B cell (primary cell): ENCODE measurements around the gene HHIPL1. TPM values are rescaled to one million over a fixed set of nuclear protein-coding genes. Genes with fewer than 3 reads are reported as not detected.

Experiments
- ATAC-seq: fragments of 200-7000 bp; cut with Tn5 transposase; one replicate; pipeline ENCODE4 v1.10.0; 2021; ENCODE audit warnings: low read depth, mild to moderate bottlenecking, moderate number of reproducible peaks, moderate library complexity
- CTCF ChIA-PET: fragments of 350-600 bp; sonication (Branson Sonifier 250); formaldehyde crosslinking; loops from one replicate; lab custom pipeline; 2021; ENCODE audit warnings: antibody characterized with exemption, inconsistent platforms; lab: Charles Lee
- POLR2A ChIA-PET: fragments of 350-600 bp; sonication (Branson Sonifier 250); formaldehyde crosslinking; loops from one replicate; lab custom pipeline; 2021; ENCODE audit warnings: antibody characterized with exemption; lab: Charles Lee
- DNase-seq: peaks from one replicate; pipeline ENCODE4 v3.0.0; 2013
- H2AFZ ChIP-seq: 2 replicates; pipeline ENCODE4 v1.6.1; 2012; ENCODE audit warnings: mild to moderate bottlenecking, low read depth, low read length; ENCODE audit not compliant: insufficient read depth, poor library complexity, severe bottlenecking
- H3K27ac ChIP-seq, 2 donors: 1 replicate in 1 of 2; 2 replicates in 1 of 2; pipeline ENCODE4 v1.5.1; 2012 to 2013; ENCODE audit warnings: low read length in 2 of 2, mild to moderate bottlenecking in 2 of 2, moderate library complexity in 1 of 2
- H3K27me3 ChIP-seq, 4 experiments: fragments of 200-600 bp in 1 of 4; sonication (generic) in 1 of 4; replicated peaks in 1 of 4; 1 replicate in 2 of 4; 2 replicates in 2 of 4; pipeline versions ENCODE4 v1.6.1 to v1.7.0; 2013 to 2016; ENCODE audit warnings: low read length in 3 of 4, mild to moderate bottlenecking in 2 of 4, mixed read lengths in 1 of 4, moderate library complexity in 1 of 4; ENCODE audit not compliant: insufficient read depth in 4 of 4, control insufficient read depth in 3 of 4; ENCODE audit errors: control extremely low read depth in 1 of 4
- H3K36me3 ChIP-seq, 2 experiments: replicated peaks in 1 of 2; 1 replicate in 1 of 2; 2 replicates in 1 of 2; pipeline versions ENCODE4 v1.6.1 to v1.7.1; 2013; ENCODE audit warnings: low read length in 1 of 2; ENCODE audit not compliant: insufficient read depth in 2 of 2, control insufficient read depth in 1 of 2; ENCODE audit errors: control extremely low read depth in 1 of 2, extremely low read depth in 1 of 2
- H3K4me1 ChIP-seq, 2 donors: fragments of 200-600 bp in 1 of 2; sonication (generic) in 1 of 2; 1 replicate in 1 of 2; 2 replicates in 1 of 2; pipeline versions ENCODE4 v1.5.1 to v1.6.1; 2013 to 2017; ENCODE audit warnings: low read length in 2 of 2; ENCODE audit not compliant: control insufficient read depth in 2 of 2, insufficient read depth in 2 of 2
- H3K4me2 ChIP-seq: replicated peaks from 2 replicates; pipeline ENCODE3; 2012; ENCODE audit warnings: mild to moderate bottlenecking, low read depth, low read length; ENCODE audit not compliant: poor library complexity, severe bottlenecking
- H3K4me3 ChIP-seq, 5 experiments: fragments of 200-600 bp in 1 of 5; sonication (generic) in 1 of 5; 1 replicate in 3 of 5; 2 replicates in 2 of 5; pipeline versions ENCODE4 v1.5.1 to v1.7.0; 2011 to 2016; ENCODE audit warnings: low read length in 4 of 5, mild to moderate bottlenecking in 4 of 5, low read depth in 2 of 5, control low read depth in 1 of 5, moderate library complexity in 1 of 5; ENCODE audit not compliant: insufficient read depth in 1 of 5; ENCODE audit errors: control extremely low read depth in 1 of 5, extremely low read depth in 1 of 5
- H3K79me2 ChIP-seq: fragments of 200-600 bp; sonication (generic); one replicate; pipeline ENCODE4 v1.6.0; 2016; ENCODE audit warnings: low read length; ENCODE audit not compliant: control insufficient read depth, insufficient read depth
- H3K9ac ChIP-seq: fragments of 200-600 bp; sonication (generic); 2 replicates; pipeline ENCODE4 v1.6.1; 2017; ENCODE audit warnings: mild to moderate bottlenecking, low read length, moderate library complexity
- H3K9me3 ChIP-seq, 3 donors: one replicate each; pipeline versions ENCODE4 v1.6.1 to v1.7.1; 2013; ENCODE audit warnings: low read length in 2 of 3; ENCODE audit not compliant: control insufficient read depth in 2 of 3, insufficient read depth in 1 of 3; ENCODE audit errors: control extremely low read depth in 1 of 3
- H4K20me1 ChIP-seq: 2 replicates; pipeline ENCODE4 v1.6.0; 2012; ENCODE audit warnings: mild to moderate bottlenecking, low read length; ENCODE audit not compliant: insufficient read depth, control insufficient read depth, poor library complexity, severe bottlenecking
- H3K27ac Mint-ChIP-seq: one replicate; pipeline ENCODE4 v1.8.0; 2021; ENCODE audit warnings: mixed read lengths
- H3K27me3 Mint-ChIP-seq: one replicate; pipeline ENCODE4 v1.8.0; 2021; ENCODE audit warnings: mixed read lengths
- H3K4me1 Mint-ChIP-seq: one replicate; pipeline ENCODE4 v1.8.0; 2021; ENCODE audit warnings: mixed read lengths
- H3K4me3 Mint-ChIP-seq: one replicate; pipeline ENCODE4 v1.8.0; 2021; ENCODE audit warnings: mixed read lengths
- H3K9me3 Mint-ChIP-seq: one replicate; pipeline ENCODE4 v1.8.0; 2022; ENCODE audit warnings: mixed read lengths; ENCODE audit not compliant: insufficient read depth
- CTCF ChIP-seq: fragments of 200-600 bp; IDR thresholded peaks from one replicate; pipeline ENCODE4 v1.8.0; 2022; ENCODE audit warnings: antibody characterized with exemption, mild to moderate bottlenecking
- EZH2 ChIP-seq: IDR thresholded peaks from 2 replicates; pipeline ENCODE4 v1.6.1; 2012; ENCODE audit warnings: borderline replicate concordance, low read depth, mild to moderate bottlenecking, moderate library complexity, low read length; ENCODE audit not compliant: insufficient read depth, poor library complexity, severe bottlenecking
- WGBS: methylation state at CpG from one replicate; pipeline ENCODE4 v1.1.5; 2013; ENCODE audit warnings: missing lambda C conversion rate; ENCODE audit not compliant: insufficient coverage; 5-methylcytosine and 5-hydroxymethylcytosine counted together
- intact Hi-C: fragments of 100-400 bp; cut with micrococcal nuclease; formaldehyde crosslinking; loops from one replicate; pipeline ENCODE4 v1.10.0; 2022
- polyA plus RNA-seq: library from polyadenylated mRNA; depleted of rRNA; stranded (reverse); fragments of >200 nt; gene quantifications from 2 replicates; pipeline ENCODE4 v1.2.3, GENCODE V29; 2012
- total RNA-seq, 2 donors: library from RNA; stranded (reverse); fragments of 120-200 nt in 1 of 2; gene quantifications; 1 replicate in 1 of 2; 2 replicates in 1 of 2; pipeline versions ENCODE4 v1.2.3 to v1.2.4, GENCODE V29; 2013 to 2022

HHIPL1 gene
- total and polyA plus RNA-seq, 2 donors (not counting 1 experiment from before 2014, with no cell fraction given): not detected

DNA sequence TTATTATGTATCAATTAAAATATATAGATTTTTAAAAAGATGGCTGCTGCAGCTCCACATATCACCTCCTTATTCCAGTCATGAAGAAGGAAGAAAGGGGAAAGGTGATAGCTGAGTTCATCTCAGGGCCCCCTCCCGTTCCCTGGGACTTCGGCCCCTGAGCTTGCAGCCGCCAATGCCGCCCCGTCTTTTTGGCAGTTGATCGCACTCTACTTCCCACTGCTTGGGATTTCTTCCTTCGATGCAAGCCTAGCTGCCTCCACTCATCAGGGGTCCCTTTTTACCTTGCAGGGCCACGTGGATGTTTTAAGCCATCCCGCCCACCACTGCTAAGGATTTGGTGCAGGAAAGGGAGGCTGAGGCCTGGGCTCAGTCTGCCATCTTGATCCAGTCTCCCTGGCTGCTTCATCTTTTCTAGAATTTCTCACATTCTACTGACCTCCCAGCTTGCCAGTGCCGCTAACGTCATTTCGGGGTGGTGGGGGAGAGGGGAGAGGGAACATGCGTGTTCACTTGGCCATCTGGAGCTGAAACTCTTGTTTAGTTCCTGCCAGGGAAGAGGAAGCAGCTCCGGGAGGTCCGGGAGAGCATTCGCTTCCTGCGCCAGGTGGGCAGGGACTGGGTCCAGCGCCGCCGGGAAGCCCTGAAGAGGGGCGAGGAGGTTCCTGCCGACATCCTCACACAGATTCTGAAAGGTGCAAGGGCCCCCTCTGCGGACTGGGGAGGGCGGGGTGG, 70.5 kb downstream of the HHIPL1 start:
- CTCF ChIA-PET: interaction anchor here (0.7 kb wide), 1 partner anchor 170 kb away, joined by 3 read pairs; no protein-coding TSS in a partner anchor
- Histone ChIP-seq H3K27ac (no peak overlapping the region), H2AFZ (no peak overlapping the region), H3K79me2 (no peaks in the 10 kb centered on the region), H3K4me2 (no peak overlapping the region), H3K4me3 (no peak overlapping the region), H3K9ac (no peak overlapping the region), H3K4me1 (no peaks in the 10 kb centered on the region), H3K9me3 (no peaks in the 10 kb centered on the region), H3K27me3 (no peaks in the 10 kb centered on the region), H4K20me1 (no peaks in the 10 kb centered on the region), H3K36me3 (no peaks in the 10 kb centered on the region)
- peaks cover 2% of the 10 kb centered on the region for H3K9me3 Mint-ChIP-seq
- no peak for TF ChIP-seq CTCF
- no peak for TF ChIP-seq EZH2
- peaks cover 8% of the 10 kb centered on the region for H3K27me3 Mint-ChIP-seq
- no peak overlapping the region for H3K27ac Mint-ChIP-seq
- DNase-seq (no peak), ATAC-seq (no peak)
- WGBS: 60% methylated on average over 19 of the region's 24 CpGs
- no peaks in the 10 kb centered on the region for H3K4me1 Mint-ChIP-seq
- H3K4me3 Mint-ChIP-seq: no peak overlapping the region
- intact Hi-C loops: no loop called here
- POLR2A ChIA-PET: no interaction called here

DNA sequence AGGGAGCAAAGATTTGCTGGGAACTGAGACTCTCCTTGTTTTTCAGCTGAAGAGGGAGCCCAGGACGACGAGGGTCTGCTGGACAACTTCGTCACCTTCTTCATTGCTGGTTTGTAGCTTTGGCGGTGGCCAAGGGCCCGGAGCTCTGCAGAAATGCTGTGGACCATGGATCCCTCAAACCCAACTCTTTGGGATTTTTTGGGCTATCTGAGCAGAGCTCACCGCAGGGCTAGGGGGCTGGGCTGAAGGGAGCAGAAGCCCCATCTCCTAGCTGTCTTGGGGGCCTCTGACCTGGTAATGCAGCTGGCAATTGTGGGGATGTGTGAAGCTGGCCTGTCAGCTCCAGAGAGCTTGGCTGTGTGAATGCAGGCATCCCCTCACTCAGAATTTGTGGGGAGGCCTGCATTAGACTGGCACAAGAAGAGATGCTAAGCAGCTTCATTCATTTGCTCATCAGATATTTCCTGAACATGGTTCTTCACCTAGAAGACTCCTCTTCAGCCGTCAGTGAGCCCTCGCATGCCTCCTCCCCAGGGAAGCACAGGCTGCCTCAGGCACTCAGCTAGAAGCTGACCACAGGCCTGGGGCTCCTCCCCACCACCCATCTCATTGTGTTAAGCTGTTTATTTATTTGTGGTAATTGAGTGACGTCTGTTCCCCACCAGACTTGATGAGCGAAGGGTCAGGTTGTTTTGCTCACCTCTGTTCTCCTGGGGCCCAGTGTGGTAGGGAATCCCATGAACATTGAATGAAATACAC, 71.3 kb downstream of the HHIPL1 start:
- no peak overlapping the region for H2AFZ ChIP-seq
- H3K4me1 ChIP-seq: no peaks in the 10 kb centered on the region
- H3K4me3 ChIP-seq: no peak overlapping the region
- ATAC-seq (no peak), DNase-seq (no peak)
- no peak overlapping the region for H3K27ac ChIP-seq
- intact Hi-C loops: no loop called here
- no peak overlapping the region for H3K4me2 ChIP-seq
- H3K9me3 ChIP-seq: no peaks in the 10 kb centered on the region
- H3K27me3 Mint-ChIP-seq: peaks cover 8% of the 10 kb centered on the region
- no peaks in the 10 kb centered on the region for H4K20me1 ChIP-seq
- H3K9ac ChIP-seq: no peak overlapping the region
- H3K9me3 Mint-ChIP-seq: peaks cover 2% of the 10 kb centered on the region
- 81% methylated on average over 10 of the region's 10 CpGs for WGBS
- no peak overlapping the region for H3K4me3 Mint-ChIP-seq
- H3K4me1 Mint-ChIP-seq: no peaks in the 10 kb centered on the region
- ChIA-PET CTCF (no interaction called here), POLR2A (no interaction called here)
- no peaks in the 10 kb centered on the region for H3K79me2 ChIP-seq
- TF ChIP-seq EZH2 (no peak), CTCF (no peak)
- no peak overlapping the region for H3K27ac Mint-ChIP-seq
- peaks cover 0 to 3% (median 0%) of the 10 kb centered on the region in 4 experiments for H3K27me3 ChIP-seq
- no peaks in the 10 kb centered on the region for H3K36me3 ChIP-seq
